GM12891 (cell line): ENCODE data around the gene ACAD11.

Experiments used
- POLR2A ChIP-seq: IDR thresholded peaks from 2 replicates; pipeline ENCODE4 v1.6.1; 2011; ENCODE audit warnings: low read depth, low read length, control low read depth
- POLR2AphosphoS5 ChIP-seq: IDR thresholded peaks from 2 replicates; pipeline ENCODE4 v1.6.1; 2011; ENCODE audit warnings: low read depth, low read length, control low read depth

DNA sequence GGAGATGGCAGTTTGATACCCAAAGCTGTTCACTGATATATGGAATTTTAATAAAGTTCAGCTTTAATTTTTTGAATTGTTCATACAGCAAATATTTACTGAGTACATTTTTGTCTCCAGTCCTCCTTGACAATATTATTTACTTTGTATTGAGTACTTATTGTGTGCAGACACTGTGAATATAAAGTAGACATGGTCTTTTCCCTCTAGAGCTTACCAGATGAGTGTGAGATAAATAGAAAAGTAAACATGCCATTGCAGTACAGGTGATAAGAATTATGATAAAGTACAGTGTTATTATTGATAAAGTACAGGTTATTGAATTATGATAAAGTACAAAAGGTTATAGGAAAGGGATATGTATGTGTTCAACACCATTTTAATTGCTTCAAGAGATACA is 2.6 kb upstream of the ACAD11 start:
- TF ChIP-seq POLR2A, result no peak
- no peak for TF ChIP-seq POLR2AphosphoS5
